ENCODE results near the gene SLC4A8.

DNA sequence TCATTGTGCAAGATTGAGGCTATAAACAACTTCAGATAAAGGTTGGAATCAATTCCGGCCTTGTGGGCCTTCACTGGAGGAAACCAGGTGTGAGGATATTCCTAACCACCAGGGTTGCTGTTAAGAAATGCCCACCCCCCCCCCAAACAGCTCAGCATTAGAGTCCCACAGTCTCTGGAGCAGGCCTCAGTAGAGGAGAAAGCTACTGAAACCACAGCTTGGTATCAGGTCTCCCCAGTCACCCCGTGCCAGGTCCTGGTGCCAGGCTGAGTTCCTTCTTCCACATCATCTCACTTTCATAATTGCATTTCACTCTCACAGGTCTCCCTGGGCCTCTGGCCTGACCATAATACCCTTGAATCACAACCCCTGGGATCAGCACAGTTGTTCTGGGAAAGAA lies 45.9 kb upstream of the SLC4A8 start:
- TF ChIP-seq CTCF (IDR thresholded peaks at IDR 0.05; ENCODE audit: borderline replicate concordance, extremely low read depth, low read length, poor library complexity, severe bottlenecking): no peak
- TF ChIP-seq EZH2 (IDR thresholded peaks at IDR 0.05; ENCODE audit: borderline replicate concordance, low read depth, low read length, severe bottlenecking): no peak

All from DND-41 (cell line).